SK-N-SH treated with all-trans-retinoic acid at 6 μM for 48 hours (cell line): ENCODE results near the gene RIN3.

Experiments used
- BACH2 ChIP-seq: fragments of 250-450 bp; sonication (Bioruptor Pico); IDR thresholded peaks from 2 replicates; pipeline ENCODE4 v1.9.0; 2021; ENCODE audit warnings: mild to moderate bottlenecking, borderline replicate concordance
- CREB5 ChIP-seq: fragments of 250-450 bp; sonication (Bioruptor Pico); IDR thresholded peaks from 2 replicates; pipeline ENCODE4 v1.5.1; 2020; ENCODE audit warnings: low read depth, mild to moderate bottlenecking, moderate library complexity
- CSDC2 ChIP-seq: fragments of 250-450 bp; sonication (Bioruptor Pico); IDR thresholded peaks from 2 replicates; pipeline ENCODE4 v1.5.0; 2020; ENCODE audit warnings: mild to moderate bottlenecking, moderate library complexity
- CSRNP3 ChIP-seq: fragments of 250-450 bp; sonication (Bioruptor Pico); IDR thresholded peaks from 2 replicates; pipeline ENCODE4 v1.5.1; 2021; ENCODE audit warnings: mild to moderate bottlenecking, moderate library complexity
- GLIS3 ChIP-seq: fragments of 250-450 bp; sonication (Bioruptor Pico); IDR thresholded peaks from 2 replicates; pipeline ENCODE4 v1.5.0; 2020; ENCODE audit warnings: mild to moderate bottlenecking, moderate library complexity
- OSR1 ChIP-seq: fragments of 250-450 bp; sonication (Bioruptor Pico); IDR thresholded peaks from 2 replicates; pipeline ENCODE4 v1.8.0; 2022; ENCODE audit warnings: moderate library complexity, mild to moderate bottlenecking, inconsistent platforms
- PATZ1 ChIP-seq: fragments of 250-450 bp; sonication (Bioruptor Pico); IDR thresholded peaks from 2 replicates; pipeline ENCODE4 v1.8.0; 2020; ENCODE audit warnings: mild to moderate bottlenecking, moderate library complexity, borderline replicate concordance
- SNAI2 ChIP-seq: fragments of 250-450 bp; sonication (Bioruptor Pico); IDR thresholded peaks from 2 replicates; pipeline ENCODE4 v1.5.0; 2020; ENCODE audit warnings: mild to moderate bottlenecking, moderate library complexity
- TCF4 ChIP-seq: fragments of 250-450 bp; sonication (Bioruptor Pico); IDR thresholded peaks from 2 replicates; pipeline ENCODE4 v1.8.0; 2021; ENCODE audit warnings: mild to moderate bottlenecking, moderate library complexity, borderline replicate concordance
- TOX ChIP-seq: fragments of 250-450 bp; sonication (Bioruptor Pico); IDR thresholded peaks from 2 replicates; pipeline ENCODE4 v1.8.0; 2021; ENCODE audit warnings: mild to moderate bottlenecking, moderate library complexity, borderline replicate concordance
- ZFP3 ChIP-seq: fragments of 250-450 bp; sonication (Bioruptor Pico); IDR thresholded peaks from 2 replicates; pipeline ENCODE4 v1.5.0; 2020; ENCODE audit warnings: mild to moderate bottlenecking, moderate library complexity
- ZFP30 ChIP-seq: fragments of 450-650 bp; formaldehyde crosslinking; IDR thresholded peaks from 2 replicates; pipeline ENCODE4 v1.5.0; 2022; ENCODE audit warnings: mild to moderate bottlenecking, moderate library complexity
- ZNF8 ChIP-seq: fragments of 450-650 bp; formaldehyde crosslinking; IDR thresholded peaks from 2 replicates; pipeline ENCODE4 v1.5.0; 2020; ENCODE audit warnings: mild to moderate bottlenecking, moderate library complexity

GRCh38 chr14:92632546-92633273 is 119.1 kb downstream of the RIN3 start:
- TF ChIP-seq CSDC2: no peak
- no peak for TF ChIP-seq OSR1 (CRISPR knock-in tag)
- no peak for TF ChIP-seq PATZ1 (CRISPR knock-in tag)
- no peak for TF ChIP-seq TOX (CRISPR knock-in tag)
- no peak for TF ChIP-seq BACH2 (CRISPR knock-in tag)
- no peak for TF ChIP-seq ZFP30 (CRISPR knock-in tag)
- no peak for TF ChIP-seq ZFP3 (CRISPR knock-in tag)
- no peak for TF ChIP-seq SNAI2
- no peak for TF ChIP-seq CREB5 (CRISPR knock-in tag)
- TF ChIP-seq CSRNP3: no peak
- no peak for TF ChIP-seq TCF4 (CRISPR knock-in tag)
- no peak for TF ChIP-seq ZNF8 (CRISPR knock-in tag)
- no peak for TF ChIP-seq GLIS3 (CRISPR knock-in tag)
